K562 (cell line): ENCODE data around the gene CNIH3. TPM values are rescaled to one million over a fixed set of nuclear protein-coding genes. Genes with fewer than 3 reads are reported as not detected.

Experiments used
- ATAC-seq: fragments of 200-7000 bp; cut with Tn5 transposase; 3 replicates; pipeline ENCODE4 v1.9.1; 2020; ENCODE audit warnings: moderate library complexity
- BruUV-seq: library from RNA; stranded (reverse); fragments of 400-500 nt; replicated peaks from 2 replicates; lab custom pipeline; 2021; lab: Mats Ljungman, UMichigan
- CTCF ChIA-PET: fragments of 300-600 bp; formaldehyde crosslinking; extraction: SDS; loops from one replicate; lab custom pipeline; 2021; ENCODE audit warnings: low intra/inter-chr PET ratio; lab: Yijun Ruan, JAX
- POLR2A ChIA-PET: fragments of 300-600, 350-650 bp; sonication (Branson Sonifier 250); formaldehyde crosslinking; extraction: SDS; loops from one replicate; lab custom pipeline; 2021; ENCODE audit warnings: antibody characterized with exemption, inconsistent platforms; lab: Yijun Ruan, JAX
- DNase-seq, 4 experiments: peaks; one replicate each; pipeline versions ENCODE4 v3.0.0 to v3.0.0-alpha.2; 2011 to 2018; ENCODE audit warnings: low spot score in 3 of 4, mixed read lengths in 3 of 4; ENCODE audit errors: extremely low read depth in 1 of 4
- FAIRE-seq: peaks from 2 replicates; lab custom pipeline; 2011; peaks lifted over from hg19 to GRCh38; lab: Jason Lieb, UNC
- H2AFZ ChIP-seq: 2 replicates; pipeline ENCODE4 v1.6.0; 2011; ENCODE audit warnings: low read depth, low read length, control low read depth, inconsistent platforms
- H3K27ac ChIP-seq: fragments of 200-600 bp; 3 replicates; pipeline ENCODE4 v1.8.0; 2011; ENCODE audit warnings: low read depth, mild to moderate bottlenecking, control low read depth, inconsistent platforms, low read length, moderate library complexity, mixed read lengths; ENCODE audit errors: extremely low read depth
- H3K27me3 ChIP-seq, 2 experiments: fragments of 300-600 bp in 1 of 2; 2 replicates in 1 of 2; 3 replicates in 1 of 2; pipeline versions ENCODE4 v1.6.0 to v1.8.0; 2011; ENCODE audit warnings: inconsistent platforms in 2 of 2, low read length in 2 of 2, mild to moderate bottlenecking in 1 of 2, mixed read lengths in 1 of 2, moderate library complexity in 1 of 2; ENCODE audit not compliant: control insufficient read depth in 2 of 2, insufficient read depth in 2 of 2
- H3K36me3 ChIP-seq: fragments of 300-600 bp; 3 replicates; pipeline ENCODE4 v1.8.0; 2011; ENCODE audit warnings: mild to moderate bottlenecking, low read length, inconsistent platforms; ENCODE audit not compliant: control insufficient read depth, insufficient read depth
- H3K4me1 ChIP-seq, 2 experiments: fragments of 200-600 bp in 1 of 2; replicated peaks in 1 of 2; 2 replicates in 1 of 2; 3 replicates in 1 of 2; pipeline versions ENCODE4 v1.5.1 to v1.8.0; 2011; ENCODE audit warnings: inconsistent platforms in 2 of 2, low read length in 2 of 2, mild to moderate bottlenecking in 1 of 2, mixed read lengths in 1 of 2, moderate library complexity in 1 of 2; ENCODE audit not compliant: control insufficient read depth in 2 of 2, insufficient read depth in 2 of 2
- H3K4me2 ChIP-seq: 2 replicates; pipeline ENCODE4 v1.6.1; 2011; ENCODE audit warnings: low read length, control low read depth, inconsistent platforms, mixed read lengths; ENCODE audit not compliant: insufficient read depth
- H3K4me3 ChIP-seq: fragments of 200-600 bp; sonication (generic), shearing (Covaris generic); 2 replicates; pipeline ENCODE4 v1.5.1; 2016; ENCODE audit warnings: control low read depth, inconsistent platforms
- H3K79me2 ChIP-seq: fragments of 200-600 bp; 3 replicates; pipeline ENCODE4 v1.8.0; 2011; ENCODE audit warnings: low read length, inconsistent platforms; ENCODE audit not compliant: control insufficient read depth, insufficient read depth
- H3K9ac ChIP-seq, 2 experiments: 2 replicates each; pipeline versions ENCODE4 v1.6.0 to v1.6.1; 2011; ENCODE audit warnings: low read depth in 2 of 2, low read length in 2 of 2, control low read depth in 1 of 2, inconsistent platforms in 1 of 2, mild to moderate bottlenecking in 1 of 2, mixed read lengths in 1 of 2; ENCODE audit not compliant: insufficient read depth in 1 of 2
- H3K9me1 ChIP-seq: one replicate; pipeline ENCODE4 v1.6.0; 2011; ENCODE audit warnings: inconsistent platforms, mild to moderate bottlenecking, low read length, moderate library complexity; ENCODE audit not compliant: control insufficient read depth, insufficient read depth
- H3K9me3 ChIP-seq: replicated peaks from 2 replicates; pipeline ENCODE4 v1.5.1; 2011; ENCODE audit warnings: low read depth, low read length, inconsistent platforms; ENCODE audit not compliant: control insufficient read depth, insufficient read depth
- H4K20me1 ChIP-seq: replicated peaks from 2 replicates; pipeline ENCODE4 v1.6.1; 2011; ENCODE audit warnings: low read length, inconsistent platforms, mixed read lengths; ENCODE audit not compliant: control insufficient read depth, insufficient read depth
- KHSRP ChIP-seq: fragments of 450-650 bp; IDR thresholded peaks from 2 replicates; pipeline ENCODE4 v1.6.1; 2017
- SIN3A ChIP-seq, 2 experiments: fragments of 150-350 bp in 1 of 2; IDR thresholded peaks; 2 replicates each; pipeline ENCODE4 v1.6.1; 2011 to 2016; ENCODE audit warnings: borderline replicate concordance in 2 of 2, low read depth in 2 of 2, low read length in 2 of 2, mild to moderate bottlenecking in 2 of 2, moderate library complexity in 2 of 2; ENCODE audit not compliant: control insufficient read depth in 1 of 2
- STAT5A ChIP-seq: IDR thresholded peaks from 2 replicates; pipeline ENCODE4 v1.6.1; 2012; ENCODE audit warnings: low read length, inconsistent platforms, borderline replicate concordance
- WGBS: fragments of 100-300 bp; shearing (Covaris generic); methylation state at CpG from one replicate; pipeline ENCODE4 v1.1.6; 2016; ENCODE audit warnings: low coverage, mixed read lengths; ENCODE audit not compliant: insufficient coverage; ENCODE audit errors: missing lambda C conversion rate; 5-methylcytosine and 5-hydroxymethylcytosine counted together
- in situ Hi-C: fragments of 300-500 bp; cut with MboI; formaldehyde crosslinking; loops from 4 replicates; pipeline ENCODE4 v1.15.0; 2018; ENCODE audit warnings: inconsistent platforms, mixed read lengths
- intact Hi-C: fragments of 100-400 bp; cut with micrococcal nuclease; formaldehyde crosslinking; loops from 2 replicates; pipeline ENCODE4 v1.14.2; 2022
- polyA plus RNA-seq, 8 experiments: library from polyadenylated mRNA; depleted of rRNA in 4 of 8; stranded (reverse) in 5 of 8; unstranded in 3 of 8; fragments of >200 nt; fragmentation: Nextera tagmentation in 2 of 8; fragmentation: Illumina TruSeq in 1 of 8; extraction: Ambion mirVana in 2 of 8; extraction: Trizol in 1 of 8; gene quantifications; 2 replicates each; pipeline versions ENCODE4 v1.2.1 to v1.2.3, GENCODE V29; 2011 to 2014; ENCODE audit warnings: inconsistent platforms in 1 of 8, missing spikeins in 1 of 8
- total RNA-seq, 7 experiments: library from RNA; depleted of rRNA in 6 of 7; stranded (reverse); fragments of >200 nt in 6 of 7; fragmentation: Illumina TruSeq in 2 of 7; extraction: Trizol in 2 of 7; gene quantifications; 2 replicates each; pipeline versions ENCODE4 v1.2.1 to v1.2.3, GENCODE V29; 2011 to 2021; ENCODE audit warnings: low replicate concordance in 1 of 7
- TF ChIP-seq, protein P1 (sequence below): sonication (generic); formaldehyde crosslinking; IDR thresholded peaks from 2 replicates; pipeline ENCODE4 v1.8.0; 2023; ENCODE audit warnings: mild to moderate bottlenecking, missing genetic modification reagents

CNIH3 gene
- total and polyA plus RNA-seq, 9 of the 15 experiments (the other 6 are each of a cell fraction or from before 2014, with no cell fraction given) = 0.14 to 1.8 (median 0.79) TPM

DNA sequence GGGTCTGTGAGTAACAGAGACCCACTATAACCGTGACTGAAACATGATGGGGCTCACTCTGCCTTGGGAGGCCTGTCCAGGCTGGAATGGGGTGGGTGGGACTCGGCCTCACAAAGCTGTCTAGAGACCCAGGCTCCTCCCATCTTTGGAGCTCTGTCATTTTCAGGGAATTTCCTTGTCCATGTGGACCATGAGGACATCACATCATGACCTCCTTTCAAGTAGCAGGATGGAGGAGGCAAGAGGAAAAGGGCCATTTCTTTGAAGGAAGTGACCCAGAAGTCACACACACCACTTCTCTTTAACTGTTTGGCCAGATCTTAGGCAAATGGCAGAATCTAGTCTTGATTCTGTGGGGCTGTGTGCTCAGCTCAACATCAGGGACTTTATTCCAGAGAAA, 79.9 kb downstream of the CNIH3 start:
- no peak for FAIRE-seq
- peaks cover 26 to 37% of the 10 kb centered on the region in 2 experiments for H3K27me3 ChIP-seq
- no peak for ATAC-seq
- no TSS peak for BruUV-seq
- H3K4me2 ChIP-seq = no peak overlapping the region
- POLR2A ChIA-PET = no interaction called here
- no peak overlapping the region for H3K4me3 ChIP-seq
- no peak for TF ChIP-seq SIN3A (IDR thresholded peaks at IDR 0.05; ENCODE audit: borderline replicate concordance in 2 of 2, control insufficient read depth in 1 of 2, low read depth in 2 of 2, low read length in 2 of 2)
- TF ChIP-seq, protein P1, sequence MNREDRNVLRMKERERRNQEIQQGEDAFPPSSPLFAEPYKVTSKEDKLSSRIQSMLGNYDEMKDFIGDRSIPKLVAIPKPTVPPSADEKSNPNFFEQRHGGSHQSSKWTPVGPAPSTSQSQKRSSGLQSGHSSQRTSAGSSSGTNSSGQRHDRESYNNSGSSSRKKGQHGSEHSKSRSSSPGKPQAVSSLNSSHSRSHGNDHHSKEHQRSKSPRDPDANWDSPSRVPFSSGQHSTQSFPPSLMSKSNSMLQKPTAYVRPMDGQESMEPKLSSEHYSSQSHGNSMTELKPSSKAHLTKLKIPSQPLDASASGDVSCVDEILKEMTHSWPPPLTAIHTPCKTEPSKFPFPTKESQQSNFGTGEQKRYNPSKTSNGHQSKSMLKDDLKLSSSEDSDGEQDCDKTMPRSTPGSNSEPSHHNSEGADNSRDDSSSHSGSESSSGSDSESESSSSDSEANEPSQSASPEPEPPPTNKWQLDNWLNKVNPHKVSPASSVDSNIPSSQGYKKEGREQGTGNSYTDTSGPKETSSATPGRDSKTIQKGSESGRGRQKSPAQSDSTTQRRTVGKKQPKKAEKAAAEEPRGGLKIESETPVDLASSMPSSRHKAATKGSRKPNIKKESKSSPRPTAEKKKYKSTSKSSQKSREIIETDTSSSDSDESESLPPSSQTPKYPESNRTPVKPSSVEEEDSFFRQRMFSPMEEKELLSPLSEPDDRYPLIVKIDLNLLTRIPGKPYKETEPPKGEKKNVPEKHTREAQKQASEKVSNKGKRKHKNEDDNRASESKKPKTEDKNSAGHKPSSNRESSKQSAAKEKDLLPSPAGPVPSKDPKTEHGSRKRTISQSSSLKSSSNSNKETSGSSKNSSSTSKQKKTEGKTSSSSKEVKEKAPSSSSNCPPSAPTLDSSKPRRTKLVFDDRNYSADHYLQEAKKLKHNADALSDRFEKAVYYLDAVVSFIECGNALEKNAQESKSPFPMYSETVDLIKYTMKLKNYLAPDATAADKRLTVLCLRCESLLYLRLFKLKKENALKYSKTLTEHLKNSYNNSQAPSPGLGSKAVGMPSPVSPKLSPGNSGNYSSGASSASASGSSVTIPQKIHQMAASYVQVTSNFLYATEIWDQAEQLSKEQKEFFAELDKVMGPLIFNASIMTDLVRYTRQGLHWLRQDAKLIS = no peak
- TF ChIP-seq KHSRP = no peak
- no peak for TF ChIP-seq STAT5A
- no peaks in the 10 kb centered on the region for H3K9me1 ChIP-seq
- CTCF ChIA-PET = no interaction called here
- 0 out of 2 replicates have a peak, but pooled peaks cover 4% of the 10 kb centered on the region for H4K20me1 ChIP-seq
- H3K4me1 ChIP-seq = no peaks in the 10 kb centered on the region
- no peak overlapping the region for H2AFZ ChIP-seq
- intact Hi-C loops (no loop called here), in situ Hi-C loops (no loop called here)
- H3K9me3 ChIP-seq = no peaks in the 10 kb centered on the region
- no peaks in the 10 kb centered on the region for H3K36me3 ChIP-seq
- H3K79me2 ChIP-seq = no peaks in the 10 kb centered on the region
- DNase-seq = no peak
- WGBS = 0% methylated on average over 2 of the region's 2 CpGs
- no peak overlapping the region for H3K9ac ChIP-seq
- H3K27ac ChIP-seq = no peak overlapping the region
